GM19468 (cell line): ENCODE results near the gene TIMP3.

Experiments
- ATAC-seq: cut with Tn5 transposase; IDR thresholded peaks from one replicate; pipeline ENCODE4 v1.9.1; 2021; ENCODE audit warnings: mild to moderate bottlenecking, moderate library complexity, moderate number of reproducible peaks; ENCODE audit not compliant: unreplicated experiment; ENCODE audit errors: extremely low read depth

Gene TIMP3

GRCh38 chr22:32824531-32825312 lies 23.2 kb downstream of the TIMP3 start:
- ATAC-seq, result no peak

- no peak for ATAC-seq
Observed at GRCh38 chr22:32826537-32826936, 25.0 kb downstream of the TIMP3 start.

GRCh38 chr22:32827049-32827602 lies 25.6 kb downstream of the TIMP3 start:
- no peak for ATAC-seq

GRCh38 chr22:32828150-32828549 lies 26.6 kb downstream of the TIMP3 start:
- ATAC-seq, result no peak

- ATAC-seq, result no peak
Observed at GRCh38 chr22:32828561-32828960, 27.1 kb downstream of the TIMP3 start.

GRCh38 chr22:32829451-32829851 lies 27.9 kb downstream of the TIMP3 start:
- ATAC-seq, result no peak

GRCh38 chr22:32830473-32830872 lies 29.0 kb downstream of the TIMP3 start:
- no peak for ATAC-seq

- no peak for ATAC-seq
Observed at GRCh38 chr22:32830957-32831356, 29.5 kb downstream of the TIMP3 start.

- ATAC-seq, result no peak
Observed at GRCh38 chr22:32831584-32831983, 30.1 kb downstream of the TIMP3 start.

- no peak for ATAC-seq
Observed at GRCh38 chr22:32832174-32832573, 30.7 kb downstream of the TIMP3 start.

GRCh38 chr22:32836280-32837123 lies 35.0 kb downstream of the TIMP3 start:
- ATAC-seq, result no peak

- ATAC-seq, result no peak
Observed at GRCh38 chr22:32837142-32837541, 35.6 kb downstream of the TIMP3 start.

GRCh38 chr22:32837803-32838202 lies 36.3 kb downstream of the TIMP3 start:
- ATAC-seq, result no peak

- ATAC-seq, result no peak
Observed at GRCh38 chr22:32839831-32840584, 38.5 kb downstream of the TIMP3 start.

- no peak for ATAC-seq
Observed at GRCh38 chr22:32841175-32841574, 39.7 kb downstream of the TIMP3 start.

- ATAC-seq, result no peak
Observed at GRCh38 chr22:32842486-32842885, 41.0 kb downstream of the TIMP3 start.

GRCh38 chr22:32843300-32843699 lies 41.8 kb downstream of the TIMP3 start:
- no peak for ATAC-seq

- ATAC-seq, result no peak
Observed at GRCh38 chr22:32844251-32844650, 42.7 kb downstream of the TIMP3 start.

- ATAC-seq, result no peak
Observed at GRCh38 chr22:32846780-32847491, 45.4 kb downstream of the TIMP3 start.

GRCh38 chr22:32848226-32848625 lies 46.7 kb downstream of the TIMP3 start:
- ATAC-seq, result no peak
